Measurements from ENCODE around the gene TTC9C. TPM values are rescaled to one million over a fixed set of nuclear protein-coding genes. Genes with fewer than 3 reads are reported as not detected.

Gene TTC9C
- total RNA-seq, 1 experiment from 2014 or later, result 66.8 TPM

DNA sequence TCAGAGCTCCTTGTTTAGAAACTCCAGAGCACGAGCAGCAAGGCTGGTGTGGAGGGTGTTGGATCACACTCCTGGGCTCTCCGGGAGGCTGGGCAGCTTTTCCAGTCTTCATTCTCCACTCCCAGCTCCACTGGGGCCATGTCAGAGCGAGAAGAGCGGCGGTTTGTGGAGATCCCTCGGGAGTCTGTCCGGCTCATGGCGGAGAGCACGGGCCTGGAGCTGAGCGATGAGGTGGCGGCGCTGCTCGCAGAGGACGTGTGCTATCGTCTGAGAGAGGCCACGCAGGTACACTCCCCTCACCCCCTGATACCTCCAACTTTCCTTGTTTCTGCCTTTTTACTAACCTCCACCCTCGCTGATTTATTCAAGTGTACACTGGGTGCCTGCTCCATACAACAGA, 47.4 kb downstream of the TTC9C start:
- DNase-seq (ENCODE audit: low spot score), result no peak
- TF ChIP-seq, protein P1, sequence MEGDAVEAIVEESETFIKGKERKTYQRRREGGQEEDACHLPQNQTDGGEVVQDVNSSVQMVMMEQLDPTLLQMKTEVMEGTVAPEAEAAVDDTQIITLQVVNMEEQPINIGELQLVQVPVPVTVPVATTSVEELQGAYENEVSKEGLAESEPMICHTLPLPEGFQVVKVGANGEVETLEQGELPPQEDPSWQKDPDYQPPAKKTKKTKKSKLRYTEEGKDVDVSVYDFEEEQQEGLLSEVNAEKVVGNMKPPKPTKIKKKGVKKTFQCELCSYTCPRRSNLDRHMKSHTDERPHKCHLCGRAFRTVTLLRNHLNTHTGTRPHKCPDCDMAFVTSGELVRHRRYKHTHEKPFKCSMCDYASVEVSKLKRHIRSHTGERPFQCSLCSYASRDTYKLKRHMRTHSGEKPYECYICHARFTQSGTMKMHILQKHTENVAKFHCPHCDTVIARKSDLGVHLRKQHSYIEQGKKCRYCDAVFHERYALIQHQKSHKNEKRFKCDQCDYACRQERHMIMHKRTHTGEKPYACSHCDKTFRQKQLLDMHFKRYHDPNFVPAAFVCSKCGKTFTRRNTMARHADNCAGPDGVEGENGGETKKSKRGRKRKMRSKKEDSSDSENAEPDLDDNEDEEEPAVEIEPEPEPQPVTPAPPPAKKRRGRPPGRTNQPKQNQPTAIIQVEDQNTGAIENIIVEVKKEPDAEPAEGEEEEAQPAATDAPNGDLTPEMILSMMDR (conservative IDR thresholded peaks at IDR 0.05; ENCODE audit: low read depth, low read length), result no peak
- TF ChIP-seq EZH2 (IDR thresholded peaks at IDR 0.05; ENCODE audit: borderline replicate concordance, low read depth, low read length, poor library complexity, severe bottlenecking), result no peak
- Histone ChIP-seq H3K27me3 (replicated peaks; ENCODE audit: insufficient read depth, low read depth, low read length, poor library complexity) (no peaks in the 10 kb centered on the region), H3K9me3 (ENCODE audit: low read depth, low read length, poor library complexity, severe bottlenecking) (no peaks in the 10 kb centered on the region), H3K27ac (ENCODE audit: low read depth, low read length, poor library complexity, severe bottlenecking) (no peak overlapping the region), H3K36me3 (ENCODE audit: insufficient read depth, low read length, poor library complexity, severe bottlenecking) (peaks cover 44% of the 10 kb centered on the region), H3K4me3 (ENCODE audit: low read depth, low read length, poor library complexity, severe bottlenecking) (no peak overlapping the region), H3K4me1 (ENCODE audit: insufficient read depth, low read length, poor library complexity, severe bottlenecking) (peaks cover 9% of the 10 kb centered on the region)
- BruUV-seq (replicated peaks), result no TSS peak
- POLR2A ChIA-PET (ENCODE audit: low non-redundant PET), result interaction anchor here (0.6 kb wide), 1 partner anchor 41 kb away, joined by 3 read pairs; no protein-coding TSS in a partner anchor
- CTCF ChIA-PET, result no interaction called here
- intact Hi-C loops (cut with micrococcal nuclease; ENCODE audit: unreplicated experiment), result no loop called here

DNA sequence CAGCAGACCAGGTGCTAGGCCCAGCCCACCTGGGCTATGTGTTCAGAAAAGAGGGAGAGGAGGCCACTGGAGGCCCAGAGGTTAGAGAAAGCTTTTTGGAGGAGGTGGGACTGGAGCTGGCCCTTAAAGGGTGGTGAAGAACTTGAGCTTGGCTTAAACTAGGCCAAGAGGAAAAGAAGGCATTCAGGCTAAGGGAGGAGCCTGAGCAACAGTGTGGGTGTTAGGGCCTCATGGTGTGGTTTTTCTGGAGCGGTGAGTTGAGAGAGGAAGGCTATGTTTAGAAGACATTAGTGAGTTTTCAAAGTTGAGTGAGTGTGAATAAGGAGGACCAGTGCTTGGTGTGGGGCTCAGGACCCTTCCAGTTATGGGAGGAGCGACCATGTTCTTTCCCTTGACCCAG, 49.1 kb downstream of the TTC9C start:
- intact Hi-C loops (cut with micrococcal nuclease; ENCODE audit: unreplicated experiment), result no loop called here
- DNase-seq (ENCODE audit: low spot score), result no peak
- peaks cover under 1% of the 10 kb centered on the region for H3K4me1 ChIP-seq (ENCODE audit: insufficient read depth, low read length, poor library complexity, severe bottlenecking)
- H3K9me3 ChIP-seq (ENCODE audit: low read depth, low read length, poor library complexity, severe bottlenecking), result no peaks in the 10 kb centered on the region
- CTCF ChIA-PET, result no interaction called here
- no peaks in the 10 kb centered on the region for H3K27me3 ChIP-seq (replicated peaks; ENCODE audit: insufficient read depth, low read depth, low read length, poor library complexity)
- peaks cover 53% of the 10 kb centered on the region for H3K36me3 ChIP-seq (ENCODE audit: insufficient read depth, low read length, poor library complexity, severe bottlenecking)
- POLR2A ChIA-PET (ENCODE audit: low non-redundant PET), result interaction anchor here (0.5 kb wide), 1 partner anchor 124 kb away, joined by 9 read pairs; no protein-coding TSS in a partner anchor
- BruUV-seq (replicated peaks), result no TSS peak
- H3K27ac ChIP-seq (ENCODE audit: low read depth, low read length, poor library complexity, severe bottlenecking), result peak overlapping the region; percentile 16
- TF ChIP-seq EZH2 (IDR thresholded peaks at IDR 0.05; ENCODE audit: borderline replicate concordance, low read depth, low read length, poor library complexity, severe bottlenecking), result no peak
- no peak overlapping the region for H3K4me3 ChIP-seq (ENCODE audit: low read depth, low read length, poor library complexity, severe bottlenecking)

DNA sequence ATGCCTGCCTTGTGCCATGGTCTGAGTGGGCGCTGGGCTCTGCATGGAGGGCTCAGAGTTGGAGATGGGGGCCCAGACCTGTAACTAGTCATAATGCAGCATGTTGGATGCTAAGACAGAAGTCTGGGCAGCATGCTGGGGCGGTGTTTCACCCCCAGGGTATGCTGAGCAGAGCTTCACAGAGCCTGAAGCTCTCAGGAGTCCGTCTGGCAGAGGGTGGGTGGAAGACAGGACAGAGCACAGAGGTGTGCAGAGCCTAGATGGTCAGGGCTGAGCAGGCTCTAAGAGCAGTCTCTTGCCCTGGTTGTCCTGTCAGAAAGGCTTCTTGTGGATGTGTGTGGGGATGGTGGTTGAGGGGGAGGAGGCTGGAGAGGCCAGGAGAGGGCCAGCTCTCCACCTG, 50.2 kb downstream of the TTC9C start:
- BruUV-seq (replicated peaks), result no TSS peak
- POLR2A ChIA-PET (ENCODE audit: low non-redundant PET), result interaction anchor here (0.6 kb wide), 1 partner anchor 48 kb away, joined by 3 read pairs; no protein-coding TSS in a partner anchor
- CTCF ChIA-PET, result no interaction called here

More for the DNA sequence above, 50.2 kb downstream of the TTC9C start:
- Histone ChIP-seq H3K9me3 (ENCODE audit: low read depth, low read length, poor library complexity, severe bottlenecking) (no peaks in the 10 kb centered on the region), H3K36me3 (ENCODE audit: insufficient read depth, low read length, poor library complexity, severe bottlenecking) (peaks cover 63% of the 10 kb centered on the region), H3K4me1 (ENCODE audit: insufficient read depth, low read length, poor library complexity, severe bottlenecking) (no peaks in the 10 kb centered on the region), H3K4me3 (ENCODE audit: low read depth, low read length, poor library complexity, severe bottlenecking) (no peak overlapping the region), H3K27me3 (replicated peaks; ENCODE audit: insufficient read depth, low read depth, low read length, poor library complexity) (no peaks in the 10 kb centered on the region), H3K27ac (ENCODE audit: low read depth, low read length, poor library complexity, severe bottlenecking) (no peak overlapping the region)
- DNase-seq (ENCODE audit: low spot score), result no peak
- intact Hi-C loops (cut with micrococcal nuclease; ENCODE audit: unreplicated experiment), result no loop called here
- TF ChIP-seq, protein P1 (conservative IDR thresholded peaks at IDR 0.05; ENCODE audit: low read depth, low read length), result no peak
- no peak for TF ChIP-seq EZH2 (IDR thresholded peaks at IDR 0.05; ENCODE audit: borderline replicate concordance, low read depth, low read length, poor library complexity, severe bottlenecking)

Measured in A673 (cell line).